ENCODE data around the gene SLC17A8.

DNA sequence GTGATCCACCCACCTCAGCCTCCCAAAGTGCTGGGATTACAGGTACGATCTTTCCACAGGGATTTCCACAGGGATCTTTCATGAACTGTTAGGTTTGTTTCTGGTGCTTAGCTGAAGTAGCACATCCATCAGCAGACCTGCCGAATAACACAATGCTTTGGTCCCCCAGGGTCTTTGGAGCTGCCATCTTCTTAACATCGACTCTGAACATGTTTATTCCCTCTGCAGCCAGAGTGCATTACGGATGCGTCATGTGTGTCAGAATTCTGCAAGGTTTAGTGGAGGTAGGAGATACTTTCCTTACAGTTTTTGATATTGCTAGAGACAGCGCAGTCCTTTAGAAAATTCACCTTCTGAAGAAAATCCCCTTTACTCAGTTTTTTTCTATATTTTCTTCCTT, 36.3 kb downstream of the SLC17A8 start:
- no peak for TF ChIP-seq CTCF (optimal IDR thresholded peaks at IDR 0.05 in 1 of 3, IDR thresholded peaks at IDR 0.05 in 1 of 3, conservative IDR thresholded peaks at IDR 0.05 in 1 of 3; ENCODE audit: extremely low read depth in 1 of 3, insufficient read depth in 2 of 3, low read length in 3 of 3)
- no peak for TF ChIP-seq EZH2 (IDR thresholded peaks at IDR 0.05; ENCODE audit: low read length)

Data from keratinocyte (primary cell).